Gastroesophageal sphincter (tissue), 4 donors: ENCODE results near the gene PPARG. TPM values are rescaled to one million over a fixed set of nuclear protein-coding genes. Genes with fewer than 3 reads are reported as not detected.
A peak's percentile ranks its signal among the peaks of the same experiment; 100 is the strongest.
"Not testable (repeated sequence)": the region's sequence is repeated elsewhere in the genome, so short reads cannot be mapped to it uniquely, and the experiment has no call there.

Experiments
- ATAC-seq: fragments of 150-250 bp; one replicate; pipeline ENCODE4 v1.9.1; 2016; ENCODE audit warnings: mild to moderate bottlenecking, moderate library complexity
- H3K27ac ChIP-seq, 4 donors: fragments of 200-600 bp; sonication (generic) in 3 of 4; 1 replicate in 3 of 4; 2 replicates in 1 of 4; pipeline ENCODE4 v1.5.1; 2016 to 2019
- H3K27me3 ChIP-seq: fragments of 200-600 bp; sonication (generic); one replicate; pipeline ENCODE4 v1.5.1; 2019
- H3K36me3 ChIP-seq, 2 donors: fragments of 200-600 bp; sonication (generic); one replicate each; pipeline ENCODE4 v1.5.1; 2019; ENCODE audit warnings: control low read depth in 1 of 2
- H3K4me1 ChIP-seq, 3 donors: fragments of 200-600 bp; sonication (generic); 1 replicate in 2 of 3; 2 replicates in 1 of 3; pipeline ENCODE4 v1.5.1; 2016 to 2019; ENCODE audit warnings: control low read depth in 2 of 3
- H3K4me3 ChIP-seq, 2 donors: fragments of 200-600 bp; sonication (generic); one replicate each; pipeline ENCODE4 v1.5.1; 2019; ENCODE audit warnings: mild to moderate bottlenecking in 1 of 2, moderate library complexity in 1 of 2
- H3K9me3 ChIP-seq, 3 donors: fragments of 200-600 bp; sonication (generic); one replicate each; pipeline ENCODE4 v1.5.1; 2017 to 2019; ENCODE audit warnings: control low read depth in 2 of 3
- CTCF ChIP-seq, 4 experiments: fragments of 200-600 bp in 2 of 4; fragments of 450-650 bp in 2 of 4; sonication (generic) in 1 of 4; IDR thresholded peaks; one replicate each; pipeline ENCODE4 v1.5.1; 2017 to 2019; ENCODE audit warnings: antibody characterized with exemption in 4 of 4, mild to moderate bottlenecking in 2 of 4, moderate library complexity in 2 of 4
- EP300 ChIP-seq: sonication (generic); formaldehyde crosslinking; IDR thresholded peaks from one replicate; pipeline ENCODE4 v1.6.1; 2017; ENCODE audit warnings: antibody characterized with exemption, mild to moderate bottlenecking
- POLR2A ChIP-seq, 2 donors: fragments of 450-650 bp; IDR thresholded peaks; one replicate each; pipeline ENCODE4 v1.6.1; 2017; ENCODE audit warnings: antibody characterized with exemption in 2 of 2, mild to moderate bottlenecking in 2 of 2, moderate library complexity in 1 of 2
- POLR2AphosphoS5 ChIP-seq: sonication (generic); formaldehyde crosslinking; IDR thresholded peaks from one replicate; pipeline ENCODE4 v1.6.1; 2017; ENCODE audit warnings: antibody characterized with exemption
- WGBS, 2 donors: methylation state at CpG; one replicate each; pipeline ENCODE4 v1.1.5; 2018; ENCODE audit warnings: low coverage in 1 of 2; 5-methylcytosine and 5-hydroxymethylcytosine counted together
- total RNA-seq, 4 donors: library from RNA; depleted of rRNA; stranded (reverse); fragments of >200 nt; gene quantifications; one replicate each; pipeline ENCODE4 v1.1.0, GENCODE V29; 2016

Gene PPARG
- total RNA-seq, 4 donors from 2014 or later = 3.9 to 14.9 (median 9.3) TPM

GRCh38 chr3:12455740-12456139, 166.9 kb downstream of the PPARG start:
- H3K36me3 ChIP-seq = no peaks in the 10 kb centered on the region
- no peaks in the 10 kb centered on the region for H3K27me3 ChIP-seq
- TF ChIP-seq CTCF (IDR thresholded peaks at IDR 0.05) (no peak), EP300 (no peak), POLR2A (IDR thresholded peaks at IDR 0.05) (no peak)
- ATAC-seq = no peak
- no peak overlapping the region for H3K27ac ChIP-seq
- H3K9me3 ChIP-seq = peaks cover 0 to 15% (median 0%) of the 10 kb centered on the region in 3 donors
- WGBS, 2 donors = 85 to 90% methylated on average over 2 to 7 of the region's 7 CpGs
- H3K4me3 ChIP-seq = no peak overlapping the region
- no peaks in the 10 kb centered on the region for H3K4me1 ChIP-seq

GRCh38 chr3:12456441-12456840, 167.6 kb downstream of the PPARG start:
- TF ChIP-seq POLR2A (IDR thresholded peaks at IDR 0.05) (no peak), EP300 (no peak), POLR2AphosphoS5 (no peak), CTCF (IDR thresholded peaks at IDR 0.05) (no peak)

GRCh38 chr3:12457380-12457779, 168.5 kb downstream of the PPARG start:
- not testable (repeated sequence) for H3K4me3 ChIP-seq, H3K9me3 ChIP-seq, H3K4me1 ChIP-seq, H3K27ac ChIP-seq, ATAC-seq, H3K27me3 ChIP-seq, H3K36me3 ChIP-seq
- 67 to 100% methylated on average over 2 to 3 of the region's 4 CpGs for WGBS, 2 donors

More at GRCh38 chr3:12456441-12456840, 167.6 kb downstream of the PPARG start:
- no CpG with 5 or more reads among the region's 3 CpGs for WGBS, 2 donors
- Histone ChIP-seq H3K4me1 (no peaks in the 10 kb centered on the region), H3K4me3 (no peak overlapping the region), H3K27me3 (no peaks in the 10 kb centered on the region), H3K27ac (no peak overlapping the region), H3K9me3 (peaks cover 0 to 9% (median 0%) of the 10 kb centered on the region in 3 donors), H3K36me3 (no peaks in the 10 kb centered on the region)
- ATAC-seq = no peak

- Histone ChIP-seq H3K4me3 (no peak overlapping the region), H3K4me1 (no peaks in the 10 kb centered on the region), H3K27ac (no peak overlapping the region), H3K9me3 (no peaks in the 10 kb centered on the region), H3K36me3 (no peaks in the 10 kb centered on the region), H3K27me3 (no peaks in the 10 kb centered on the region)
- ATAC-seq = peak; percentile 13
- 51% methylated on average over 6 of the region's 8 CpGs; no CpG with 5 or more reads in 1 of the 2 donors for WGBS, 2 donors
- no peak for TF ChIP-seq POLR2A (IDR thresholded peaks at IDR 0.05)
- TF ChIP-seq EP300 = no peak
Observed at GRCh38 chr3:12458901-12459300, 170.0 kb downstream of the PPARG start.

- H3K9me3 ChIP-seq = no peaks in the 10 kb centered on the region
- 67 to 72% methylated on average over 3 of the region's 3 CpGs for WGBS, 2 donors
- H3K27ac ChIP-seq = no peak overlapping the region
- H3K36me3 ChIP-seq = no peaks in the 10 kb centered on the region
- TF ChIP-seq CTCF (IDR thresholded peaks at IDR 0.05) = no peak
- TF ChIP-seq EP300 = no peak
- no peak for TF ChIP-seq POLR2AphosphoS5
- no peak for TF ChIP-seq POLR2A (IDR thresholded peaks at IDR 0.05)
- H3K27me3 ChIP-seq = no peaks in the 10 kb centered on the region
- H3K4me3 ChIP-seq = no peak overlapping the region
- ATAC-seq = no peak
- H3K4me1 ChIP-seq = no peaks in the 10 kb centered on the region
Observed at GRCh38 chr3:12460127-12460526, 171.3 kb downstream of the PPARG start.

GRCh38 chr3:12461097-12461649, 172.3 kb downstream of the PPARG start:
- no peaks in the 10 kb centered on the region for H3K4me1 ChIP-seq
- H3K36me3 ChIP-seq = no peaks in the 10 kb centered on the region
- no peaks in the 10 kb centered on the region for H3K9me3 ChIP-seq
- 80 to 85% methylated on average over 3 to 5 of the region's 7 CpGs for WGBS, 2 donors
- H3K4me3 ChIP-seq = no peak overlapping the region
- no peak for ATAC-seq
- H3K27me3 ChIP-seq = peaks cover 3% of the 10 kb centered on the region
- TF ChIP-seq EP300 (no peak), POLR2A (IDR thresholded peaks at IDR 0.05) (no peak), POLR2AphosphoS5 (no peak), CTCF (IDR thresholded peaks at IDR 0.05) (no peak)
- no peak overlapping the region for H3K27ac ChIP-seq
